Osteocyte (in vitro differentiated cells): Measurements from ENCODE around the gene VWA7. TPM values are rescaled to one million over a fixed set of nuclear protein-coding genes. Genes with fewer than 3 reads are reported as not detected.

Experiments
- DNase-seq: peaks from one replicate; pipeline ENCODE4 v3.0.0; 2021; ENCODE audit warnings: mixed read lengths; ENCODE audit not compliant: unreplicated experiment; ENCODE audit errors: extremely low spot score
- H3K27ac Mint-ChIP-seq: one replicate; pipeline ENCODE4 v1.8.0; 2021; ENCODE audit warnings: mild to moderate bottlenecking, mixed read lengths; ENCODE audit not compliant: unreplicated experiment
- H3K27me3 Mint-ChIP-seq: one replicate; pipeline ENCODE4 v1.8.0; 2021; ENCODE audit warnings: mixed read lengths; ENCODE audit not compliant: unreplicated experiment
- H3K36me3 Mint-ChIP-seq: one replicate; pipeline ENCODE4 v1.8.0; 2021; ENCODE audit warnings: mixed read lengths; ENCODE audit not compliant: unreplicated experiment
- H3K4me1 Mint-ChIP-seq: one replicate; pipeline ENCODE4 v1.8.0; 2021; ENCODE audit warnings: mixed read lengths; ENCODE audit not compliant: unreplicated experiment
- H3K4me3 Mint-ChIP-seq: one replicate; pipeline ENCODE4 v1.8.0; 2021; ENCODE audit warnings: mild to moderate bottlenecking, moderate library complexity, mixed read lengths; ENCODE audit not compliant: unreplicated experiment
- H3K9me3 Mint-ChIP-seq: one replicate; pipeline ENCODE4 v1.8.0; 2021; ENCODE audit warnings: mixed read lengths; ENCODE audit not compliant: unreplicated experiment
- total RNA-seq: library from RNA; stranded (reverse); gene quantifications from 2 replicates; pipeline ENCODE4 v1.2.1, GENCODE V29; 2021
- TF ChIP-seq, protein P1 (sequence below): fragments of 200-600 bp; sonication (generic); IDR thresholded peaks from 2 replicates; pipeline ENCODE4 v1.5.0; 2021; ENCODE audit warnings: antibody characterized with exemption, mild to moderate bottlenecking, moderate library complexity

The VWA7 gene
- total RNA-seq, 1 donor from 2014 or later: 0.94 TPM

DNA sequence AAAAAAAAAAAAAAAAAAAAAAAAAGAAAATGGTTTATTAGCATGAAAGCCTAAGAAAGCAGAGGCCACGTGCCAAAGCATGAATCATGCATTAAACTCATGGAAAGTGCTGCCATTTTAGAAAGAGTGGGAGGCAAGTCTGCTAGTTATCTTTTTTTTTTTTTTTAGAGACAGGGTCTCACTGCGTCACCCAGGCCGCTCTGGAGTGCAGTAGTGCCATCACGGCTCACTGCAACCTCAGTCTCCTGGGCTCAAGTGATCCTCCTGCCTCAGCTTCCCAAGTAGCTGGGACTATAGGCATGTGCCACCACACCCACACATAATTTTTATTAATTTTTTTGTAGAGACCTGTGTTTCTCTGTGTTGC lies 5.2 kb downstream of the VWA7 start:
- H3K4me3 Mint-ChIP-seq: no peak overlapping the region
- H3K36me3 Mint-ChIP-seq: no peaks in the 10 kb centered on the region
- H3K27ac Mint-ChIP-seq: no peak overlapping the region
- no peaks in the 10 kb centered on the region for H3K9me3 Mint-ChIP-seq
- TF ChIP-seq, protein P1, sequence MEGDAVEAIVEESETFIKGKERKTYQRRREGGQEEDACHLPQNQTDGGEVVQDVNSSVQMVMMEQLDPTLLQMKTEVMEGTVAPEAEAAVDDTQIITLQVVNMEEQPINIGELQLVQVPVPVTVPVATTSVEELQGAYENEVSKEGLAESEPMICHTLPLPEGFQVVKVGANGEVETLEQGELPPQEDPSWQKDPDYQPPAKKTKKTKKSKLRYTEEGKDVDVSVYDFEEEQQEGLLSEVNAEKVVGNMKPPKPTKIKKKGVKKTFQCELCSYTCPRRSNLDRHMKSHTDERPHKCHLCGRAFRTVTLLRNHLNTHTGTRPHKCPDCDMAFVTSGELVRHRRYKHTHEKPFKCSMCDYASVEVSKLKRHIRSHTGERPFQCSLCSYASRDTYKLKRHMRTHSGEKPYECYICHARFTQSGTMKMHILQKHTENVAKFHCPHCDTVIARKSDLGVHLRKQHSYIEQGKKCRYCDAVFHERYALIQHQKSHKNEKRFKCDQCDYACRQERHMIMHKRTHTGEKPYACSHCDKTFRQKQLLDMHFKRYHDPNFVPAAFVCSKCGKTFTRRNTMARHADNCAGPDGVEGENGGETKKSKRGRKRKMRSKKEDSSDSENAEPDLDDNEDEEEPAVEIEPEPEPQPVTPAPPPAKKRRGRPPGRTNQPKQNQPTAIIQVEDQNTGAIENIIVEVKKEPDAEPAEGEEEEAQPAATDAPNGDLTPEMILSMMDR: no peak
- no peaks in the 10 kb centered on the region for H3K27me3 Mint-ChIP-seq
- no peak for DNase-seq
- H3K4me1 Mint-ChIP-seq: peaks cover under 1% of the 10 kb centered on the region

DNA sequence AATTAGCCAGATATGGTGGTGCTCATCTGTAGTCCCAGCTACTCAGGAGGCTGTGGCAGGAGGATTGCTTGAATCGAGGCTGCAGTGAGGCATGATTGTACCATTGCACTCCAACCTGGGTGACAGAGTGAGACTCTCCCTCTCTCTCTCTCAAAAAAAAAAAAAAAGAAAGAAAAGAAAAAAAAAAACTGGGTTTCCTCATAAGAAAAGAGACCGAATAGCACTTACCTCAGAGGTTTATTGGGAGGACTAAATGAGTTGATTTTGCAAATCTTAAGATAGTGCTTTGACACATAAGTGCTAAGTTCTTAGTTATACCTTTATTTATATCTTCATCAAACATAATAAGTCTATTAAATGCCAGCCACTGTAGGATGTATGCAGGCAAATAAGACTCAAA lies 6.3 kb downstream of the VWA7 start:
- Mint-ChIP-seq H3K36me3 (no peaks in the 10 kb centered on the region), H3K4me1 (no peaks in the 10 kb centered on the region), H3K27ac (no peak overlapping the region), H3K9me3 (no peaks in the 10 kb centered on the region), H3K4me3 (no peak overlapping the region), H3K27me3 (no peaks in the 10 kb centered on the region)
- TF ChIP-seq, protein P1: no peak
- DNase-seq: no peak

DNA sequence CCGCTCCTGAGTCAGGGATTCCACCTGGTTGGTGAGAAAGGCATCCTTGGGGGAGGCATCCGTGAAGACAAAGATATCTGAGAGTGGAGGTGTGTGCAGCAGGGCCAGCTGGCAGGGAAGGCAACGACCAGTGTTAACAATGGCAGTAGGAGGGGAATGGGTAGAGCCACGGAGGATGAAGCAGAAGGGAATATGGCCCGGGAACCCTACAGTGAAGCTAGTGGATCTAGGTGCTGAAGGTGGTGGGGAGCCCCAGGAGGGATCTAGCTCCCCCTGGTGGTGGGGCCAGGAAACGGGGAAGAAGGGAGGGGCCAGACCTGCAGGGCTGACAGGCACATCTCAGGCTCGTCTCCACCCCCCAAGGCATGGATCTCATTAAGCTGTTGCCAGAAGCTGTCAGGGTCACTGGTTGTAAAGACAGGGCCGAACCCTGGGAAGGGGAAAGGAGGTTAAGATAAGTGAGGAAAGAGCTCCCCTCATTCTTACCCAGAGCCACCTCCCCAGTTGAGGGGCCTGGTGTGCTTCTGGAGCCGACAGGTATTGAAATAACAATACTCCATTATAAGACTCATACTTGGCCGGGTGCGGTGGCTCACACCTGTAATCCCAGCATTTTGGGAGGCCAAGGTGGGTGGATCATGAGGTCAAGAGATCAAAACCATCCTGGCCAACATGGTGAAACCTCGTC lies 7.3 kb downstream of the VWA7 start:
- TF ChIP-seq, protein P1: peak; percentile 66
- Mint-ChIP-seq H3K27me3 (no peaks in the 10 kb centered on the region), H3K9me3 (no peaks in the 10 kb centered on the region), H3K36me3 (no peaks in the 10 kb centered on the region), H3K4me1 (no peaks in the 10 kb centered on the region), H3K27ac (no peak overlapping the region), H3K4me3 (no peak overlapping the region)
- no peak for DNase-seq

- Mint-ChIP-seq H3K4me1 (peaks cover 2% of the 10 kb centered on the region), H3K27me3 (no peaks in the 10 kb centered on the region), H3K36me3 (no peaks in the 10 kb centered on the region), H3K4me3 (no peak overlapping the region), H3K9me3 (no peaks in the 10 kb centered on the region), H3K27ac (no peak overlapping the region)
- TF ChIP-seq, protein P1: no peak
- DNase-seq: no peak
Measured at GRCh38 chr6:31768363-31769257, 8.5 kb downstream of the VWA7 start.

- no peaks in the 10 kb centered on the region for H3K9me3 Mint-ChIP-seq
- no peak overlapping the region for H3K4me3 Mint-ChIP-seq
- DNase-seq: no peak
- H3K4me1 Mint-ChIP-seq: peaks cover 6% of the 10 kb centered on the region
- H3K27ac Mint-ChIP-seq: no peak overlapping the region
- TF ChIP-seq, protein P1: no peak
- H3K36me3 Mint-ChIP-seq: no peaks in the 10 kb centered on the region
- H3K27me3 Mint-ChIP-seq: no peaks in the 10 kb centered on the region
Measured at GRCh38 chr6:31767096-31767645, 10.0 kb downstream of the VWA7 start.
